SU-DHL-6 (cell line): ENCODE measurements around the gene SLC25A1.

Experiments used
- CTCF ChIP-seq: fragments of 200-600 bp; sonication (generic); IDR thresholded peaks from one replicate; pipeline ENCODE4 v1.5.1; 2017; ENCODE audit warnings: antibody characterized with exemption, mild to moderate bottlenecking, low read length, moderate library complexity; ENCODE audit not compliant: insufficient read depth, poor library complexity, severe bottlenecking
- EZH2phosphoT487 ChIP-seq: fragments of 200-600 bp; sonication (generic), shearing (Covaris generic); conservative IDR thresholded peaks from 2 replicates; pipeline ENCODE4 v1.6.1; 2018; ENCODE audit warnings: mild to moderate bottlenecking, antibody characterized with exemption, low read length, moderate library complexity, mixed read lengths

GRCh38 chr22:19216579-19216978, 38.0 kb upstream of the SLC25A1 start:
- TF ChIP-seq CTCF (no peak), EZH2phosphoT487 (no peak)
